ENCODE data around the gene SMC3.
A peak's percentile ranks its signal among the peaks of the same experiment; 100 is the strongest.
"Not testable (repeated sequence)": the region's sequence is repeated elsewhere in the genome, so short reads cannot be mapped to it uniquely, and the experiment has no call there.

The SMC3 gene

GRCh38 chr10:110591760-110592159, 24.3 kb downstream of the SMC3 start:
- no peak for DNase-seq

DNA sequence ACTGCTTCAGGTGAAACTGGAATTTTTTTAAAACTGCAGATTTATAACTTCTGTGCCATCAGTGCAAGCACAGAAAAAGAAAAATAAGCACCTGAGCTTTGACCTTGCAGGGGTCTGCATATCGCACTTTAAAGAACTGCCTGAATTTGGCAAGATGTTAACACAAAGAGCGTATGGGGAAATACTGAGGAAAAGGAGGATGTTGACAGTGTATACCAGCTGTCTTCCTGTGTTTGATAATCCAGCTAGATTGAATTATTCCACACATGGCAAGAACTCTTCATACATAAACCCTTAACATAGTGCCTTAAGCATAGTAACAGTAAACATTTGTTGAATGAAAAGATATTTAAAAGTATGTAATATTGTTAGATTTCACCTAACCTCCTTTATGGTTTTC, 30.0 kb downstream of the SMC3 start:
- DNase-seq, result no peak

DNA sequence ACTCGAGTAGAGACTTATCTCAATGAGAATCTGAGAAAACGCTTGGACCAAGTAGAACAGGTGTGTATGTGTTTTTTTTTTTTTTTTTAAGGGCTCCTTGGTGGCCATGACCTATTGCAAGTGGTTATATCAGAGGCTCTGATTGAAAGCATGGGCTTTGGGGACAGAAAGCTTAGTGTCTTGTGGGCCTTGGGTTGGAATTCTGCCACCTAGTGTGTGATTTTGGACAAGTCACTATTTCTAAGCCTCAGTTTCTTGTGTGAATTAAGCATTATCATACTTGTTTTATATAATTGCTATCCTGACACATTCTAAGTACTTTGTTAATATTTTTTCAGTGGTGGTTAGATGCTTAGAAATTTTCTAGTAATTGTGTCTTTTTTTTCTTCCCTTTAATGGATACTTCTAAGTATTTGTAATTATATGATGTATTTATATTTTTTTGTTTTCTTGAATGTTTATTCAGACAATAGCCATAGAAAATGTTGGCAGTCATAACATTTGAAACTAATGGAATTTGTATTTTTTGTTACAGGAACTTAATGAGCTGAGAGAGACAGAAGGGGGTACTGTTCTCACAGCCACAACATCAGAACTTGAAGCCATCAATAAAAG, 33.1 kb downstream of the SMC3 start:
- DNase-seq, result no peak

GRCh38 chr10:110601581-110601980, 34.1 kb downstream of the SMC3 start:
- DNase-seq, result no peak

DNA sequence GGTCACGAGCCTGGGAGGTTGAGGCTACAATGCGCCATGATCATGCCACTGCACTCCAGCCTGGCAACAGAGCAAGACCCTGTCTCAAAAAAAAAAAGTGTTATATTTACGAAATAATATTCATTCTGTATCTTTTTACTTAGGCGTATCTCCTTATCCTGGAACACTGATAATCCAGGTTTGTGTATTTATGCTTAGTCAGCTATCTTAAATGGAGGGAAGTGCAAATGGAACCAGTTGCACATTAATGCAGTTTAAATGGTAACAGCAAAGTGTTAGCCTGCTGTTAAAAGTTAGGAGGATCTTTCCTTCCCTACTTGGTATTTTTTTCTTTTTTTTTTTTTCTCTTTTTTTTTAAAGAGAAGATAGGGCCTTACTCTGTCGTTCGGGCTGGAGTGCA, 40.6 kb downstream of the SMC3 start:
- DNase-seq, result no peak

DNA sequence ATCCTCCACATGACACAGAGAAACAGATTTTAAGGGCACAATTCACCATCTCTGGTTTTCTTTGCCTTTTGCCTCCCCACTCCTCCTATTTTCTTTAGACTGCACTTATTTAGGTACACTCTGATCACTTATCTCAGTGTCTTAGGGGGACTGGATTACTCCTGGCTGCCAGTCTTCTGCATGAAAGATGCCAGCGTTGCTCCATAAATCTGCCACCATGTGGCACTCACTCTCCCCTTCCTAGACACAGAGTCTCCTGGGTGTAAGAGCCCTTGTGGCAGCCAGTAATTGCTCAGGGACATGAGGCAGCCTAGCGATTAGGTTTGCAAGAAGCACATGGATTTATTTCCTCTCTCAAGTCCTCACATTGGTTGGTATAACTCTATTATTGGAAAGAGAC, 42.1 kb downstream of the SMC3 start:
- no peak for DNase-seq

DNA sequence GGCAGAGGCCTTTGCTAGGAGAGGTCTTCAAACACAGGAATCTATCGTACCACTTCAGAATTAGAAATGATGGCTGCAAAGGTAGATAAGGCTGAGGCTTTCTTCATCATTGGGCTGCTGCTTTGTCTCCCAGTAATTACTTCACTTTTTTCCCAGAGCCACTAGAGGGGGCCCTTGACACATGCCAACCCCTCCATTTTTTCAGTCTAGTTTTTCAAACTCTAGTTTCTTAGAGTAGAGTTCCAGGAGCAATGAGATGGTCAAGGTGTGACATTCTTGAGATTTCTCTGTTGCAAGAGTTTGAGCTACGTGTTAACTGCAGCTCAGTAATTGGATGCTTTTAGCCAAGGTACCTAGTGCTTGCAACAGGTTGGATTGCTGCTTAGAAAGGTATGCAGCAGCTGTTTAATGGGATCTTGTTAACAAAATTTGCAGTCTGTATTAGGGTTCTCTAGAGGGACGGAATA, 42.8 kb downstream of the SMC3 start:
- peak; percentile 61 for DNase-seq

GRCh38 chr10:110610781-110611180, 43.3 kb downstream of the SMC3 start:
- not testable (repeated sequence) for DNase-seq

- no peak for DNase-seq
Measured at GRCh38 chr10:110612087-110612486, 44.6 kb downstream of the SMC3 start.

DNA sequence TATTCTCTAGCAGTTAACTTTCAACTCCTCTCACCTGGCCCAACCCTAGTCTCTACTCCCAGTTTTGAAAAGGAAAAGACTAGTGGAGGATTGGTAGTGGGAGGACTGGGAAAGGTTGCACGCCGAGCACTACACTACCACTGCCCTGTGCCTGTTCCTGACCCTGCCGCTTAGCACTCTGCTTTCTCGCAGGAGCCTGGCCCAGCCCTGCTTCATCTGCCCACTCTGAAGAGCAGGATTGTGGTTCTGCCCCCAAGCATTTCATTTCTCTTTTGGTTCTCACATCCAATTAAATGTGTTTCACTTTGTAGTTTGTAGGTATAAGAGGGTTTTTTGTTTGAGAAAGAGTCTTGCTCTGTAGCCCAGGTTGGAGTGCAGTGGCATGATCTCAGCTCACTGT, 45.1 kb downstream of the SMC3 start:
- no peak for DNase-seq

DNA sequence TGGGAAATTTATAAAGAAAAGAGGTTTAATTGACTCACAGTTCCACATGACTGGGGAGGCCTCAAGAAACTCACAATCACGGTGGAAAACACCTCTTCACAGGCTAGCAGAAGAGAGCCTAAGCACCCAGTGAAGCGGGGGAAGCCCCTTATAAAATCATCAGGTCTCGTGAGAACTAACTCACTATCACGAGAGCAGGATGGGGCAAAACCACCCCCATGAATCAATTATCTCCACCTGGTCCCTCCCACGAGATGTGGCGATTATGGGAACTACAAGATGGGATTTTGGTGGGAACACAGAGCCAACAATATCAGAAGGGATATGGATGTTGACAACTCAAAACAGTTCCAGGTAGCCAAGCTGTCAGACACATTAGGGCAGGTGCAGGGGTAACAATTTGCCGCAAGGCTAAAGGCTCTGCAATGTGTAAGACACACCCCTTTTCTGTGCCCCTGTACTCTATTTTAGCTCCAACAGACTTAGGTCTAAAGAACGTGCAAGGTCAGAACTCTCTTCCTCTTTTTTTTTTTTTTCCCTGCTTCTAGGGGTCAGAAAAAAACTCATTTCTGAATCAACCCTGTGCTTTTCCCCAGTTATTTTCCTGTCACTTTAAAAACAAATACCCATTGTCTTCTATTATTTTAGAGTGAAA, 46.0 kb downstream of the SMC3 start:
- no peak for DNase-seq

- no peak for DNase-seq
Measured at GRCh38 chr10:110613996-110614495, 46.6 kb downstream of the SMC3 start.

DNA sequence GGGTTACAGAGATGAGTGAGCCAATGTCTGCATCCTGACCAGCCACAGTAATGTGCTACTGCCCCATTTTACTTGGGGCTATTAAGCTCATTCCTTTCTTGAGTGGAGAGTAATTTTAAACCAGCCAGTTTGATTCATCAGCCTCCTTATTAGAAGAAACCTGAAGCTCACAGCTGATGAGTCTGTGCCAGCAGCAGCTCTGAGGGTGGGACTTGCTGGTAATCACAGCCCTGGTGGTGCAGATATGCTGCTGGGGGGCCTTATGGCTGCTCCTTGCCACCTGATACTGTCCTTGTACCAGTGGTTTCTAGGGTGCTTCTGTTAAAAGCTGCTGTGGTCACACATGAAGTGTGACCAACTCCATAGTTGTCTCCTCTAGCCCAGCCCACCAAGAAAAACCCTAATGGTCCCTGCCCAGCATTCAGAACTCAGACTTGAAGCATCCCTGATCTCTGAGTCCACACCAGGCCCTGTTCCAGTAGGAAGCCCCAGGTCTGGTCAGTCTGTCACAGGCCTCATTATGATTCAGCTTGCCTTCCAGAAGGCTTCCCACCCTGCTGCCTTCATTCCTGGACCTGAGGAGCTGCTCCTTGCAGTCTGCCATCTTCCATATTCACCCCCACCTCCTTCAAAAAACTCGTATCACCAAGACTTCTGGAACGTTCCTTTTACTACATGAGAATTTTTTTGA, 47.7 kb downstream of the SMC3 start:
- no peak for DNase-seq

DNA sequence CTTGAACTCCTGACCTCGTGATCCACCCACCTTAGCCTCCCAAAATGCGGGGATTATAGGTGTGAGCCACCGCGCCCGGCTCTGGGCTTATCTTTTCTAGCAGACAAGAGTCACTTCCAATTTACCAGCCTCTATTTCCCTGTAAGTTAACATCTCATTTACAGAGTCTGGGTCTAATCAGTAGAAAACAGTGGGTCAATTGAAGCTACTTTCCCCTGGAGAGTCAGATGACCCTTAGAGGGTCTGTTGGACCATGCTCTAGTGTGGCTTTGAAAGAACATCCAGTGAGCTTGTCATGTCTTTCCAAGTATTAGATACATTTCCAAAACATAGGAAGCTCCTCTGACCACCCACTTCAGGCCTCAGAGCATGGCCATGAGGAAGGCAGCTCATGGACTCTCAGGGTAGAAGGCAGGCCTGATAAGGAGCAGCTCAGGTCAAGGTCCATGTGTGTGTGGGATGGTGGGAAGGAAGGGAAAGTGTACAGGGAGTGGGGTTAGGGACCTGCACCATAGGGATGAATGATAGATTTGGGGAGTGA, 49.1 kb downstream of the SMC3 start:
- DNase-seq, result no peak

DNA sequence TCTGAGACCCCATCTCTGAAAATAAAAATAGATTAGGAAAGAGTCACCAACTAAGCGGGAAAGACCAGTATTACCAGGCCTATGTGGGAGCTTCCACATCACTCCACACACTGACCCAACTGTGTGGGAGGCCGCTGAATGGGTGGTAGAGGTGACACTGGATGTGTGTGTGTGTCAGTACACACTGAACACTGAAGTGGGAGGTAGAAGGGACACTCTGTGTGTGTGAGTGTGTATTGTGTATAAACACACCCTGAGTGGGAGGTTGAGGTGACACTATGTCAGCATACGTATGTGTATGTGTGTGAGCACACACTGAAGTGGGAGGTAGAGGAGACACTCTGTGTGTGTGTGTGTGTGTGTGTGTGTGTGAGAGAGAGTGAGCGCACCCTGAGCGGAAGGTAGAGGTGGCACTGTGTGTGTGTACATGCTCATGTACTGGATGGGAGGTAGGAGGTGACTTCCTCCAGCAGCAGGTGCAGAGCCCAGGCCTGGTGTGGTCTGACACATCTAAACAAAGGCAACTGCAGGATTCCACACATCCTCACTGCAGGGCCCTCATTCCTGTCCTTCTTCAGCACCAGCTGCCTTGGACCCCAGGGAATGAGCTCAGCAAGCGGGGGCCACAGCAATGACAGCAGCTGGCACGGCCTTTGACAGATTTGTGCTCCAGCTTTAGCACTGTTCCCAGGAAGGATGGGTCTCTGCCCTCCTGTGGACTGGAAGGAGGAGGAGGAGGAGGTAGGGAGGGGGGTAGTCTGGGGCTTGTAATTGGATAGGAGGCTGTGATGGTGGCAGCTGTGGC, 50.1 kb downstream of the SMC3 start:
- DNase-seq, result peak; percentile 65

DNA sequence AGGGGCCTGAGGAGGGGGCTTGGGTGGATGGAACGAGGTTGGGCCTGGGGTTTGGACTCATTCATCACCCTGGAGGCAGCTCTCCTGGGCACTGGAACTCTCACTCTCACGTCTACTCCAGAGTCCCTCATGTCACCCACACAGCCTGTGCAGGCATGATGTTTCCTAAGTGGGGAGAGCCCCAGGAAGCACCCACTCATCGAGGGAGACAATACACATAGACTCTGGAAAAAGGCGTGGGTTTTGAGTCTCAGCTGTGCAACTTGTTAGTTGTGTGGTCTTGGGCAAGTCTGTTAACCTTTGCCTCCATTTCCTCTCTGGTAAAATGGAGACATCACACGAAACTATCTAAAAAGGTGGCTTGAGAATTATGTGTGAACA, 50.7 kb downstream of the SMC3 start:
- DNase-seq, result no peak

DNA sequence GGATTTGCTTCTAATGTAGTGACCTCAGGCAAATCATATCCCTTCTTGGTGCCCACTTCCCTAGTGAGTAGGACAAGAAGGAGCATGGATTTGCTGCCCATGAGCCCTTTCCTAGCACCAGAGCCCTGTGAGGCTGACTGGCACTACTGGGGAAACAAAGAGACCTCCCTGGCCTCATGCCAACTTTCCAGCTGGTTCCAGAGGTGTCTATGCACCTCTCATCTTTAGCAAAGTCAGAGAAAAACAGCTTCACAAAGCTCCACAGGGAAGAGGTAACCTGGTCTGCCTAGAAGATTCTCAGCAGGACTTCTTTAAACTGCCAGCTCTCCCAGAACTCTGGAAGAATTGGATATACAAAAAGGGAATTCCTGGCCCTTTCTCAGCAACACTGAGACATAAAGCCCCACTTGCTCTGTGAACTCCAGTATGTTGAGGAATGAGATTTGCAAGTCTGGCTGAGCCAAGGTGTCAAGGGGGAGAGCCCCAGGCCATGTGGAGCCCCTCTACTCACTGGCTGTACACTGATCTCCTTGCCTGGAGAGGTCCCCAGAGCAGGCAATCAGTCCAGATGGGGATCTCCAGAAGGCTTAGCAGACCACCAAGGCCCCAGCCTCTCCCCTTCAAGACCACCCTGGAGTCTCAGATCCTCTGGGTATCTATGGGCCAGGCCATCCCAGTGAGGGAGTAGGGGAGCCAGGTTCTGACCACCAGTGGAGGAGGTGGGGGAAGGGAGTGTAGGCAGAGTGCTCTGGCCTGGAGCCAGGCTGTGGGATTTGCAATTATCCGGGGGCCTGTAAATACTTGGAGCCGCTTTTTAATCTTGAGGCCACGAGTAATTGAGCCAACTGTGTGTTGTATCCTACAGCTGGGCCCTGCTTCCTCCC, 52.3 kb downstream of the SMC3 start:
- peak; percentile 55 for DNase-seq

- DNase-seq, result no peak
Measured at GRCh38 chr10:110620398-110620719, 52.9 kb downstream of the SMC3 start.

DNA sequence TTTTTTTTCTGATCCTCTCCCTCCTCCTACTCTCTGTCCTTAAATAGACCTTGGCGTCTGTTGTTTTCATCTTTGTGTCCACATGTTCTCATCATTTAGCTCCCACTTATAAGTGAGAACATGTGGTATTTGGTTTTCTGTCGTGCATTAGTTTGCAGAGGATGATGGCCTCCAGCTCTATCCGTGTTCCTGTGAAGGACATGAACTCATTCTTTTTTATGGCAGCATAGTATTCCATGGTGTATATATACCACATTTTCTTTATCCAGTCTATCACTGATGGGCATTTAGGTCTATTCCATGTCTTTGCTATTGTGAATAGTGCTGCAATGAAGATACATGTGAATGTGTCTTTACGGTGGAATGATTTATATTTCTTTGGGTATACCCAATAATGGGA, 55.8 kb downstream of the SMC3 start:
- not testable (repeated sequence) for DNase-seq

- no peak for DNase-seq
Measured at GRCh38 chr10:110625356-110625894, 57.9 kb downstream of the SMC3 start.

DNA sequence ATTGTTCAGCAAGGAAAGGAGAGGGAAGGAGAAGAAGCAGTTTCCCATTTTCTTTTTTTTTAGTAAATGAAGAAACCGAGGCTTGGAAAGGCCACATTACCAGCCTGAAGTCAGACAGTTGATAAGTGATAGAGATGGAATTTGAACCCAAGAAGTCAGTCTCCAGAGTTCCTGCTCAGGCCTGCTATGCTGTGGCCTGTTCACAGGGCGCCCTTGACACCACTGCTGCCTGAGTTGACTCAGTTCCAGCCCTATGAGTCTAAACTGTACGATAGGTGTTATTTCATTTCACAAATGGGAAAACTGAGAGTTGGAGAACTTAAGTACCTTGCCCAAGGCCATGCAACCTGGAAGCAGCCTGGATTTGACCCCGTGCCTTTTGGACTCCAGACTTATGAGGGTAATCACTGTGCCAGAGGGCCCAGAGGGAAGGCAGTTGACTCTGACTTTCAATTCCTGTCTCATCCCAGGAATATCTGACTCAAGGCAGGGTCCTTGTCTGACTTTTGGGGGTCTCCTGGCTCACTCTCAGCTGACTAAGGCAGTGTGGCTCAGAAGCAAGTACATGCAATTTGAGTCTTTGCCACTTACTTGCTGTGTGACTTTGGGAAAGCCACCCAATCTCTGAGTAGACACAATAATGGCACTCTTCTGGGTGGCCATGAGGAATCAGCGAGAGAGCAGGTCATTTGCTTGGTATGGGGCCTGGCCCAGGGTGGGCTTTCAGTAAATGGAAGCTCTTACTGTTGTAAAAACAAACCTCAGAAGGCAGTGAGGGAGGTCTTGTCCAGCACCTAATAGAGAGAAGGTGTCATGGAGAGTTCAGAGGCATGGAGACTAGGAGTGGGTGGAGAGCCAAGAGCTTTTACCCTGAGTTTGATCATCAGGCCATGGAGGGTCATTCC, 58.7 kb downstream of the SMC3 start:
- DNase-seq, result no peak
